NCI-H82 treated with DMSO at 0.1 percent for 48 hours (cell line): ENCODE data around the gene PNPLA6.

Source experiments
- DNase-seq: peaks from one replicate; lab custom pipeline; 2025; ENCODE audit not compliant: unreplicated experiment; lab: John Stamatoyannopoulos, UW

PNPLA6 gene

GRCh38 chr19:7595466-7596133 lies 60.1 kb downstream of the PNPLA6 start, which contains the start of gene CAMSAP3:
Gene CAMSAP3 (plus strand): TSS chr19:7595863. CDS start chr19:7596003, 140 bp downstream.
- peak; percentile 65 for DNase-seq

GRCh38 chr19:7596211-7596937 lies 60.9 kb downstream of the PNPLA6 start:
- DNase-seq: no peak

GRCh38 chr19:7597689-7598088 lies 62.2 kb downstream of the PNPLA6 start:
- no peak for DNase-seq

- no peak for DNase-seq
Measured at GRCh38 chr19:7598180-7598579, 62.7 kb downstream of the PNPLA6 start.

GRCh38 chr19:7600721-7601120 lies 65.2 kb downstream of the PNPLA6 start:
- no peak for DNase-seq

- DNase-seq: no peak
Measured at GRCh38 chr19:7602240-7602934, 66.9 kb downstream of the PNPLA6 start.

- DNase-seq: no peak
Measured at GRCh38 chr19:7602935-7603497, 67.5 kb downstream of the PNPLA6 start.

- DNase-seq: no peak
Measured at GRCh38 chr19:7603919-7604318, 68.4 kb downstream of the PNPLA6 start.

- DNase-seq: peak; percentile 3
Measured at GRCh38 chr19:7605490-7606222, 70.1 kb downstream of the PNPLA6 start.

GRCh38 chr19:7606289-7606688 lies 70.8 kb downstream of the PNPLA6 start:
- no peak for DNase-seq

GRCh38 chr19:7607212-7607873 lies 71.8 kb downstream of the PNPLA6 start:
- no peak for DNase-seq

GRCh38 chr19:7607874-7608560 lies 72.5 kb downstream of the PNPLA6 start:
- DNase-seq: no peak

GRCh38 chr19:7610491-7611240 lies 75.1 kb downstream of the PNPLA6 start:
- DNase-seq: no peak
